Aorta (tissue), 5 donors: ENCODE results near the gene FGF14. TPM values are rescaled to one million over a fixed set of nuclear protein-coding genes. Genes with fewer than 3 reads are reported as not detected.

Experiments
- ATAC-seq: fragments of 200-7000 bp; cut with Tn5 transposase; one replicate; pipeline ENCODE4 v1.9.1; 2022; ENCODE audit warnings: moderate library complexity; ENCODE audit not compliant: low FRiP score
- DNase-seq, 2 donors: peaks; one replicate each; pipeline ENCODE4 v3.0.0-alpha.2; 2020
- H3K27ac ChIP-seq, 2 donors: one replicate each; pipeline ENCODE4 v1.5.1; 2013; ENCODE audit warnings: low read length in 2 of 2, mild to moderate bottlenecking in 2 of 2, moderate library complexity in 2 of 2, control low read depth in 1 of 2, inconsistent platforms in 1 of 2, low read depth in 1 of 2
- H3K27me3 ChIP-seq, 2 donors: one replicate each; pipeline ENCODE4 v1.6.1; 2013; ENCODE audit warnings: control low read depth in 1 of 2, low read length in 1 of 2, mild to moderate bottlenecking in 1 of 2, moderate library complexity in 1 of 2; ENCODE audit not compliant: insufficient read depth in 2 of 2, control insufficient read depth in 1 of 2
- H3K36me3 ChIP-seq, 2 donors: one replicate each; pipeline ENCODE4 v1.6.1; 2013; ENCODE audit warnings: control low read depth in 1 of 2, low read length in 1 of 2, mild to moderate bottlenecking in 1 of 2; ENCODE audit not compliant: insufficient read depth in 2 of 2, control insufficient read depth in 1 of 2
- H3K4me1 ChIP-seq, 2 donors: one replicate each; pipeline ENCODE4 v1.6.1; 2013; ENCODE audit warnings: low read length in 2 of 2, control low read depth in 1 of 2, mild to moderate bottlenecking in 1 of 2, moderate library complexity in 1 of 2; ENCODE audit not compliant: insufficient read depth in 2 of 2, control insufficient read depth in 1 of 2
- H3K4me3 ChIP-seq, 2 donors: one replicate each; pipeline ENCODE4 v1.5.1; 2013; ENCODE audit warnings: low read length in 2 of 2, control low read depth in 1 of 2, mild to moderate bottlenecking in 1 of 2
- H3K9me3 ChIP-seq: one replicate; pipeline ENCODE4 v1.6.1; 2013; ENCODE audit warnings: mild to moderate bottlenecking, low read length; ENCODE audit not compliant: control insufficient read depth
- WGBS, 2 donors: extraction: QIAGEN DNeasy Blood & Tissue Kit; methylation state at CpG; one replicate each; pipeline ENCODE4 v1.1.7; 2013; 5-methylcytosine and 5-hydroxymethylcytosine counted together
- intact Hi-C, 2 donors: fragments of 100-400 bp; cut with DNase I; formaldehyde crosslinking; loops; one replicate each; pipeline versions ENCODE4 v1.14.2 to v1.15.0; 2022
- polyA plus RNA-seq, 2 donors: library from polyadenylated mRNA; stranded (reverse); fragments of 200-250 nt; gene quantifications; one replicate each; pipeline ENCODE4 v1.2.3, GENCODE V29; 2013
- total RNA-seq, 2 donors: library from RNA; stranded (reverse); fragmentation: NEBNext Ultra II Directional; extraction: Animal tissue kit (Norgen Biotek cat#: 25700); gene quantifications; one replicate each; pipeline ENCODE4 v1.2.1, GENCODE V29; 2021
- donor health status: healthy with polysubstance abuse.
- donor health status: Bipolar disorder and iron deficiency.
- donor health status: DM: no; HTN: no; CAD: no.
- donor health status: DM: no; HTN: no; CAD: no.
- donor health status: DM: yes; HTN: yes; CAD: no.

Gene FGF14
- total and polyA plus RNA-seq, 4 donors, result 0.13 to 4.6 (median 0.72) TPM

GRCh38 chr13:102177431-102177830 lies 224.4 kb downstream of the FGF14 start:
- Histone ChIP-seq H3K4me3 (no peak overlapping the region), H3K9me3 (no peaks in the 10 kb centered on the region), H3K4me1 (no peaks in the 10 kb centered on the region), H3K36me3 (no peaks in the 10 kb centered on the region), H3K27me3 (no peaks in the 10 kb centered on the region), H3K27ac (no peak overlapping the region)
- intact Hi-C loops, result no loop called here
- ATAC-seq, result no peak
- no peak for DNase-seq

- DNase-seq (no peak), ATAC-seq (no peak)
- Histone ChIP-seq H3K36me3 (no peaks in the 10 kb centered on the region), H3K9me3 (no peaks in the 10 kb centered on the region), H3K27me3 (no peaks in the 10 kb centered on the region), H3K27ac (no peak overlapping the region), H3K4me3 (no peak overlapping the region), H3K4me1 (no peaks in the 10 kb centered on the region)
- intact Hi-C loops, result no loop called here
- WGBS, 2 donors, result 43 to 47% methylated on average over 4 of the region's 4 CpGs
Observed at GRCh38 chr13:102176846-102177245, 225.0 kb downstream of the FGF14 start.

GRCh38 chr13:102172406-102172805 lies 229.4 kb downstream of the FGF14 start:
- ATAC-seq (no peak), DNase-seq (no peak)
- no peaks in the 10 kb centered on the region for H3K4me1 ChIP-seq
- intact Hi-C loops, result no loop called here
- no peaks in the 10 kb centered on the region for H3K9me3 ChIP-seq
- H3K27ac ChIP-seq, result no peak overlapping the region
- no peak overlapping the region for H3K4me3 ChIP-seq
- 84 to 86% methylated on average over 1 of the region's 1 CpG for WGBS, 2 donors
- no peaks in the 10 kb centered on the region for H3K36me3 ChIP-seq
- H3K27me3 ChIP-seq, result no peaks in the 10 kb centered on the region

- H3K4me1 ChIP-seq, result no peaks in the 10 kb centered on the region
- no peak overlapping the region for H3K27ac ChIP-seq
- no peak for ATAC-seq
- H3K27me3 ChIP-seq, result no peaks in the 10 kb centered on the region
- 80 to 83% methylated on average over 6 of the region's 6 CpGs for WGBS, 2 donors
- DNase-seq, result no peak
- H3K4me3 ChIP-seq, result no peak overlapping the region
- H3K9me3 ChIP-seq, result no peaks in the 10 kb centered on the region
- intact Hi-C loops, result no loop called here
- no peaks in the 10 kb centered on the region for H3K36me3 ChIP-seq
Observed at GRCh38 chr13:102170305-102170704, 231.5 kb downstream of the FGF14 start.

GRCh38 chr13:102169471-102170015 lies 232.3 kb downstream of the FGF14 start:
- ATAC-seq, result no peak
- 80 to 82% methylated on average over 2 of the region's 2 CpGs for WGBS, 2 donors
- H3K9me3 ChIP-seq, result no peaks in the 10 kb centered on the region
- no peak overlapping the region for H3K27ac ChIP-seq
- H3K36me3 ChIP-seq, result no peaks in the 10 kb centered on the region
- H3K4me3 ChIP-seq, result no peak overlapping the region
- no peaks in the 10 kb centered on the region for H3K4me1 ChIP-seq
- no peaks in the 10 kb centered on the region for H3K27me3 ChIP-seq
- intact Hi-C loops, result no loop called here
- no peak for DNase-seq

GRCh38 chr13:102152790-102153189 lies 249.1 kb downstream of the FGF14 start:
- no peak for DNase-seq
- no peaks in the 10 kb centered on the region for H3K36me3 ChIP-seq
- no peaks in the 10 kb centered on the region for H3K9me3 ChIP-seq
- 78 to 82% methylated on average over 5 of the region's 5 CpGs for WGBS, 2 donors
- H3K27me3 ChIP-seq, result no peaks in the 10 kb centered on the region
- no peak for ATAC-seq
- intact Hi-C loops, result no loop called here
- no peak overlapping the region for H3K27ac ChIP-seq
- H3K4me3 ChIP-seq, result no peak overlapping the region
- H3K4me1 ChIP-seq, result no peaks in the 10 kb centered on the region

- Histone ChIP-seq H3K9me3 (no peaks in the 10 kb centered on the region), H3K27me3 (no peaks in the 10 kb centered on the region), H3K27ac (no peak overlapping the region), H3K36me3 (no peaks in the 10 kb centered on the region), H3K4me3 (no peak overlapping the region), H3K4me1 (no peaks in the 10 kb centered on the region)
- intact Hi-C loops, result loop anchor here (10.0 kb wide), 1 partner anchor 203 kb away; no protein-coding TSS in a partner anchor
- no peak for DNase-seq
- no peak for ATAC-seq
Observed at GRCh38 chr13:102147353-102147752, 254.5 kb downstream of the FGF14 start.

- Histone ChIP-seq H3K36me3 (no peaks in the 10 kb centered on the region), H3K4me3 (no peak overlapping the region), H3K27me3 (no peaks in the 10 kb centered on the region), H3K4me1 (peaks cover 0 to 2% of the 10 kb centered on the region in 2 donors), H3K9me3 (no peaks in the 10 kb centered on the region), H3K27ac (no peak overlapping the region)
- intact Hi-C loops, result loop anchor here (10.0 kb wide), 1 partner anchor 201 kb away; no protein-coding TSS in a partner anchor
- no peak for ATAC-seq
- DNase-seq, result no peak
Observed at GRCh38 chr13:102145750-102146149, 256.1 kb downstream of the FGF14 start.

- Histone ChIP-seq H3K9me3 (no peaks in the 10 kb centered on the region), H3K4me3 (no peak overlapping the region), H3K4me1 (peaks cover 0 to 2% of the 10 kb centered on the region in 2 donors), H3K27me3 (no peaks in the 10 kb centered on the region), H3K27ac (no peak overlapping the region), H3K36me3 (no peaks in the 10 kb centered on the region)
- WGBS, 2 donors, result 80 to 83% methylated on average over 1 of the region's 1 CpG
- ATAC-seq, result no peak
- no peak for DNase-seq
- intact Hi-C loops, result loop anchor here (10.0 kb wide), 1 partner anchor 198 kb away; no protein-coding TSS in a partner anchor
Observed at GRCh38 chr13:102142473-102142826, 259.4 kb downstream of the FGF14 start.
